HG02884 (cell line): ENCODE data around the gene NR6A1.
A peak's percentile ranks its signal among the peaks of the same experiment; 100 is the strongest.
"Not testable (repeated sequence)": the region's sequence is repeated elsewhere in the genome, so short reads cannot be mapped to it uniquely, and the experiment has no call there.

ENCODE experiments used
- ATAC-seq: cut with Tn5 transposase; IDR thresholded peaks from one replicate; pipeline ENCODE4 v1.9.1; 2021; ENCODE audit warnings: mild to moderate bottlenecking, moderate library complexity; ENCODE audit not compliant: unreplicated experiment

The NR6A1 gene

GRCh38 chr9:124778575-124779367 is 7.7 kb upstream of the NR6A1 start:
- ATAC-seq, result no peak

GRCh38 chr9:124776954-124777648 is 6.0 kb upstream of the NR6A1 start, which contains the start of gene OLFML2A:
Gene OLFML2A (plus strand): TSS chr9:124777133. CDS start chr9:124777271, 138 bp downstream.
- no peak for ATAC-seq

GRCh38 chr9:124776618-124776953 is 5.5 kb upstream of the NR6A1 start:
- ATAC-seq, result no peak

GRCh38 chr9:124774129-124774978 is 3.2 kb upstream of the NR6A1 start:
- ATAC-seq, result peak; percentile 30

- no peak for ATAC-seq
Observed at GRCh38 chr9:124773473-124774128, 2.5 kb upstream of the NR6A1 start.

GRCh38 chr9:124772877-124773276 is 1.8 kb upstream of the NR6A1 start:
- not testable (repeated sequence) for ATAC-seq

- no peak for ATAC-seq
Observed at GRCh38 chr9:124771867-124772679, 962 bp upstream of the NR6A1 start.

GRCh38 chr9:124770359-124771020 is 621 bp downstream of the NR6A1 start:
- no peak for ATAC-seq

GRCh38 chr9:124769549-124770358 is 1.4 kb downstream of the NR6A1 start:
- ATAC-seq, result no peak

GRCh38 chr9:124768750-124769548 is 2.2 kb downstream of the NR6A1 start:
- ATAC-seq, result no peak

GRCh38 chr9:124768334-124768733 is 2.8 kb downstream of the NR6A1 start:
- no peak for ATAC-seq

GRCh38 chr9:124767821-124768220 is 3.3 kb downstream of the NR6A1 start:
- no peak for ATAC-seq

- ATAC-seq, result no peak
Observed at GRCh38 chr9:124766815-124767554, 4.1 kb downstream of the NR6A1 start.

- no peak for ATAC-seq
Observed at GRCh38 chr9:124766326-124766725, 4.8 kb downstream of the NR6A1 start.

- no peak for ATAC-seq
Observed at GRCh38 chr9:124765439-124765835, 5.7 kb downstream of the NR6A1 start.

GRCh38 chr9:124764774-124765438 is 6.2 kb downstream of the NR6A1 start:
- no peak for ATAC-seq

GRCh38 chr9:124762633-124763032 is 8.5 kb downstream of the NR6A1 start:
- no peak for ATAC-seq
